ENCODE data around the gene DDX1. TPM values are rescaled to one million over a fixed set of nuclear protein-coding genes. Genes with fewer than 3 reads are reported as not detected.
A peak's percentile ranks its signal among the peaks of the same experiment; 100 is the strongest.

The DDX1 gene
- total RNA-seq, 1 experiment from 2014 or later: 135 TPM

GRCh38 chr2:15662026-15662425 is 70.4 kb downstream of the DDX1 start:
- no peak for DNase-seq (ENCODE audit: low read depth)

- no peak for DNase-seq (ENCODE audit: low read depth)
Measured at GRCh38 chr2:15662579-15662978, 70.9 kb downstream of the DDX1 start.

- DNase-seq (ENCODE audit: low read depth): no peak
Measured at GRCh38 chr2:15663802-15664201, 72.1 kb downstream of the DDX1 start.

GRCh38 chr2:15664273-15665066 is 72.8 kb downstream of the DDX1 start:
- no peak for DNase-seq (ENCODE audit: low read depth)

GRCh38 chr2:15665067-15665942 is 73.6 kb downstream of the DDX1 start:
- no peak for DNase-seq (ENCODE audit: low read depth)

GRCh38 chr2:15665943-15666460 is 74.3 kb downstream of the DDX1 start:
- no peak for DNase-seq (ENCODE audit: low read depth)

GRCh38 chr2:15666861-15667808 is 75.5 kb downstream of the DDX1 start:
- no peak for DNase-seq (ENCODE audit: low read depth)

- peak; percentile 67 for DNase-seq (ENCODE audit: low read depth)
Measured at GRCh38 chr2:15667809-15668556, 76.3 kb downstream of the DDX1 start.

GRCh38 chr2:15668611-15669305 is 77.1 kb downstream of the DDX1 start:
- peak; percentile 20 for DNase-seq (ENCODE audit: low read depth)

- no peak for DNase-seq (ENCODE audit: low read depth)
Measured at GRCh38 chr2:15669375-15669910, 77.8 kb downstream of the DDX1 start.

GRCh38 chr2:15670469-15670868 is 78.8 kb downstream of the DDX1 start:
- DNase-seq (ENCODE audit: low read depth): no peak

- no peak for DNase-seq (ENCODE audit: low read depth)
Measured at GRCh38 chr2:15670981-15671380, 79.3 kb downstream of the DDX1 start.

GRCh38 chr2:15671409-15671808 is 79.7 kb downstream of the DDX1 start:
- no peak for DNase-seq (ENCODE audit: low read depth)

- DNase-seq (ENCODE audit: low read depth): no peak
Measured at GRCh38 chr2:15671842-15672815, 80.5 kb downstream of the DDX1 start.

- DNase-seq (ENCODE audit: low read depth): no peak
Measured at GRCh38 chr2:15672961-15673918, 81.6 kb downstream of the DDX1 start.

GRCh38 chr2:15673919-15674636 is 82.4 kb downstream of the DDX1 start:
- DNase-seq (ENCODE audit: low read depth): peak; percentile 38
